ENCODE measurements around the gene EMILIN2. TPM values are rescaled to one million over a fixed set of nuclear protein-coding genes. Genes with fewer than 3 reads are reported as not detected.
"Not testable (repeated sequence)": the region's sequence is repeated elsewhere in the genome, so short reads cannot be mapped to it uniquely, and the experiment has no call there.

EMILIN2 gene
- total RNA-seq, 1 donor: 24.0 TPM

- peak in 2 of 3 donors; percentile 14 to 17 for DNase-seq (ENCODE audit: low read depth in 2 of 3, low spot score in 2 of 3)
These were observed 3.7 kb upstream of the EMILIN2 start for GRCh38 chr18:2843146-2843545.

GRCh38 chr18:2845172-2845571 is 1.6 kb upstream of the EMILIN2 start:
- peak in 1 of 3 donors; percentile 13 for DNase-seq (ENCODE audit: low read depth in 2 of 3, low spot score in 2 of 3)

GRCh38 chr18:2847317-2848246 is 776 bp downstream of the EMILIN2 start:
- peak in 2 of 3 donors; percentile 39 to 41 for DNase-seq (ENCODE audit: low read depth in 2 of 3, low spot score in 2 of 3)

- peak in 2 of 3 donors; percentile 24 to 69 for DNase-seq (ENCODE audit: low read depth in 2 of 3, low spot score in 2 of 3)
These were observed 1.7 kb downstream of the EMILIN2 start for GRCh38 chr18:2848247-2849246.

GRCh38 chr18:2850816-2851215 is 4.0 kb downstream of the EMILIN2 start:
- no peak for DNase-seq (ENCODE audit: low read depth in 2 of 3, low spot score in 2 of 3)

GRCh38 chr18:2851771-2852170 is 5.0 kb downstream of the EMILIN2 start:
- DNase-seq (ENCODE audit: low read depth in 2 of 3, low spot score in 2 of 3): no peak

- not testable (repeated sequence) for DNase-seq (ENCODE audit: low read depth in 2 of 3, low spot score in 2 of 3)
These were observed 5.7 kb downstream of the EMILIN2 start for GRCh38 chr18:2852460-2852859.

GRCh38 chr18:2853173-2853925 is 6.5 kb downstream of the EMILIN2 start:
- no peak for DNase-seq (ENCODE audit: low read depth in 2 of 3, low spot score in 2 of 3)

- DNase-seq (ENCODE audit: low read depth in 2 of 3, low spot score in 2 of 3): peak in 2 of 3 donors; percentile 27 to 66
These were observed 7.3 kb downstream of the EMILIN2 start for GRCh38 chr18:2853926-2854664.

- DNase-seq (ENCODE audit: low read depth in 2 of 3, low spot score in 2 of 3): no peak
These were observed 8.1 kb downstream of the EMILIN2 start for GRCh38 chr18:2854875-2855274.

GRCh38 chr18:2855560-2856350 is 8.9 kb downstream of the EMILIN2 start:
- DNase-seq (ENCODE audit: low read depth in 2 of 3, low spot score in 2 of 3): no peak

GRCh38 chr18:2856547-2857170 is 9.9 kb downstream of the EMILIN2 start:
- no peak for DNase-seq (ENCODE audit: low read depth in 2 of 3, low spot score in 2 of 3)

- DNase-seq (ENCODE audit: low read depth in 2 of 3, low spot score in 2 of 3): peak in 1 of 3 donors; percentile 32
These were observed 10.8 kb downstream of the EMILIN2 start for GRCh38 chr18:2857491-2858131.

GRCh38 chr18:2860397-2860796 is 13.6 kb downstream of the EMILIN2 start:
- not testable (repeated sequence) for DNase-seq (ENCODE audit: low read depth in 2 of 3, low spot score in 2 of 3)

- not testable (repeated sequence) for DNase-seq (ENCODE audit: low read depth in 2 of 3, low spot score in 2 of 3)
These were observed 17.2 kb downstream of the EMILIN2 start for GRCh38 chr18:2863997-2864396.

- not testable (repeated sequence) for DNase-seq (ENCODE audit: low read depth in 2 of 3, low spot score in 2 of 3)
These were observed 19.7 kb downstream of the EMILIN2 start for GRCh38 chr18:2866465-2866864.

- DNase-seq (ENCODE audit: low read depth in 2 of 3, low spot score in 2 of 3): no peak
These were observed 22.4 kb downstream of the EMILIN2 start for GRCh38 chr18:2869207-2869606.
